NCI-H1436 (cell line): ENCODE data around the gene ECHDC3.
"Not testable (repeated sequence)": the region's sequence is repeated elsewhere in the genome, so short reads cannot be mapped to it uniquely, and the experiment has no call there.

ENCODE experiments used
- DNase-seq: peaks from one replicate; lab custom pipeline; 2025; lab: John Stamatoyannopoulos, UW

ECHDC3 gene, protein sequence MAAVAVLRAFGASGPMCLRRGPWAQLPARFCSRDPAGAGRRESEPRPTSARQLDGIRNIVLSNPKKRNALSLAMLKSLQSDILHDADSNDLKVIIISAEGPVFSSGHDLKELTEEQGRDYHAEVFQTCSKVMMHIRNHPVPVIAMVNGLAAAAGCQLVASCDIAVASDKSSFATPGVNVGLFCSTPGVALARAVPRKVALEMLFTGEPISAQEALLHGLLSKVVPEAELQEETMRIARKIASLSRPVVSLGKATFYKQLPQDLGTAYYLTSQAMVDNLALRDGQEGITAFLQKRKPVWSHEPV

DNA sequence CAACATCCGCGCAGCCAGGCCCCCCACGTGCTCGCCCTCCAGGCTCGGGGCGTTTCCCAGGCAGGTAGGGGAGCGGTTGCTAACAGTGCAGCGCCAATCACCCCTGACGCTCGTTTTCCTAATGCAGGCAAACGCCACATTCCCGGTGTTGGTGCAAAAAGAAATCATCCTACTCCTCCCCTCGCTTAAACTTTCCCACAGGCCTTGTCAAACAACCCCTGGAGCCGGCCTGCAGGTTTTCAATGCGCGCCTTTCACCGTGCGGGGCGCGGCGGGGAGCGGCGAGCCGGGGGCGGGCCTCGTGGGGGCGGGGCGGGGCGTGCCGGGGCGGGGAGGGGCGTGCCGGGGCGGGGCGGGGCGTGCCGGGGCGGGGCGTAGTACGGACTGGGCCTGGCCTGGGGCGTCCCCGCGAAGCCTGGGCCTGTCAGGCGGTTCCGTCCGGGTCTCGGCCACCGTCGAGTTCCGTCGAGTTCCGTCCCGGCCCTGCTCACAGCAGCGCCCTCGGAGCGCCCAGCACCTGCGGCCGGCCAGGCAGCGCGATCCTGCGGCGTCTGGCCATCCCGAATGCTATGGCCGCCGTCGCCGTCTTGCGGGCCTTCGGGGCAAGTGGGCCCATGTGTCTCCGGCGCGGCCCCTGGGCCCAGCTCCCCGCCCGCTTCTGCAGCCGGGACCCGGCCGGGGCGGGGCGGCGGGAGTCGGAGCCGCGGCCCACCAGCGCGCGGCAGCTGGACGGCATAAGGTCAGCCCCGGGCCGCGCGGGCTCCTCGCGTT lies at the start of gene ECHDC3:
TSS of gene ECHDC3 (plus strand) at position 374 of the 770 bp plus-strand sequence. CDS start at position 569, 195 bp downstream.
- no peak for DNase-seq

DNA sequence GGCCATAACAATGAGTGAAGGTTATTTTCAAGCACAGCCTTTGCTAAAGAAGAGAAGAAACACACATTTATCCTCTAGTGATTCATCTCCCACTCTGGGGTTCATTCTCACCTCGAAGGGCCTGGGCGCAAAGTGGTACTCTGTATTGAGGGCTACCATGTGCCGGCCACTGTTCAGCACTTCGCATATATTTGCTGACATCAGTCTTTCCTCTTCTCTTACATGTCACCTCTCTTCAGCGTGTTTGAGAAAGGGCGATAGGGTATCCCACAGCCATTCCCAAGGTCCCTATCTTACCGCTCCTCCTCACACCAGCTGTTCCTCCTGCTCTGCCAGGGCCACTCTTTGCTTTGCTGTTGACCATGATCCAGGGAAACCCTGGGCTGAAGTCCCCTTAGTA lies 48.8 kb upstream of the ECHDC3 start:
- no peak for DNase-seq

DNA sequence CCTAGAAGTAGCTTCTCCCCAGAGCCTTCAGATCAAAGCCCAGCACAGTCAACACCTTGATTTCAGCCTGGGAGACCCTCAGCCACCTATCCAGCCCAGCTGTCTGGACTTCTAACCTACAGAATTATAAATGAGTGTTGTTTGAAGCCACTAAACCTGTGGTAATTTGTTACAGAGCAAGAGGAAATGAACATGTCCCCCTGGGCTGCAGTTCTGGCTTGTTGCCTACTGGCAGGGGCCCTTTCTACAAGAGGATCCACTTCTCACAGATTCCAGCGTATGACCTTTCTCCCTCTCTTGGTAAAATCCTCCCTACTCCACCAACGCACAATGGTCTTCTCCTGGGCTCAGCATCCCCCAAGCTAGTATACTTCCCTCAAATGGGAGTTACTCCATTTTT lies 46.4 kb upstream of the ECHDC3 start:
- DNase-seq, result no peak

DNA sequence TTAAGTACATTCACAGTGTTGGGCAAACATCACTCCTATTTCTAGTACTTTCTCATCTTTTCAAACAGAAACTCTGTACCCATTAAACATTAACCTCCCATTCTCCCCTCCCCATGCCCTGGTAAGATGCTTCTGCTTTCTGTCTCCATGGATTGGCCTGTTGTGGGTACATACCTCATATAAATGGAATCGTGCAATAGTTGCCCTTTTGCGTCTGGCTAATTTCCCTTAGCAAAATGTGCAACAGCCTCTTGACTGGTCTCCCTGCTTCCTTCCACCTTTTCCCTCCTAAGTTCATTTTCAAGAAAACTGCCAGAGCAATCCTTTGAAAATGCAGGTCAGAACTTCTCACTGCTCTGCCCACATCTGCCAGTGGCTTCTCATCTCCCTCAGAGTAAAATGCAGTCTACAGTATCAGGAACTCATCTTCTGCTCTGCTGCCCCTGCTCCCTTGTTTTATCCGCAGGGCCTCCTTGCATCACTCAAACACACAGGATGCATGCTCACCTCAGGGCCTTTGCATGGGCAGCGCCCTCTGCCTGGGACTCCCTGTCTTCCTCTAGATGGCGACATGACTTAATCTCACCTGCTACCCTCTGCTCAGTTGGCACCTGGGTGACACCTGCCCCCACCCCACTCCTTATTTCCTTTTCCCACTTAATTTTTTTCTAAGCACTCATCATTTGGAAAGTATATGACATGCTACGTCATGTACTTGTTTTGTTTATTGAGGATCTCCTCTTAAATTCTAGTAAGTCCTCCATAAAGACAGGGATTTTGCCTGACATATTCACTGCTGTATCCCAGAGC lies 44.3 kb upstream of the ECHDC3 start:
- no peak for DNase-seq

DNA sequence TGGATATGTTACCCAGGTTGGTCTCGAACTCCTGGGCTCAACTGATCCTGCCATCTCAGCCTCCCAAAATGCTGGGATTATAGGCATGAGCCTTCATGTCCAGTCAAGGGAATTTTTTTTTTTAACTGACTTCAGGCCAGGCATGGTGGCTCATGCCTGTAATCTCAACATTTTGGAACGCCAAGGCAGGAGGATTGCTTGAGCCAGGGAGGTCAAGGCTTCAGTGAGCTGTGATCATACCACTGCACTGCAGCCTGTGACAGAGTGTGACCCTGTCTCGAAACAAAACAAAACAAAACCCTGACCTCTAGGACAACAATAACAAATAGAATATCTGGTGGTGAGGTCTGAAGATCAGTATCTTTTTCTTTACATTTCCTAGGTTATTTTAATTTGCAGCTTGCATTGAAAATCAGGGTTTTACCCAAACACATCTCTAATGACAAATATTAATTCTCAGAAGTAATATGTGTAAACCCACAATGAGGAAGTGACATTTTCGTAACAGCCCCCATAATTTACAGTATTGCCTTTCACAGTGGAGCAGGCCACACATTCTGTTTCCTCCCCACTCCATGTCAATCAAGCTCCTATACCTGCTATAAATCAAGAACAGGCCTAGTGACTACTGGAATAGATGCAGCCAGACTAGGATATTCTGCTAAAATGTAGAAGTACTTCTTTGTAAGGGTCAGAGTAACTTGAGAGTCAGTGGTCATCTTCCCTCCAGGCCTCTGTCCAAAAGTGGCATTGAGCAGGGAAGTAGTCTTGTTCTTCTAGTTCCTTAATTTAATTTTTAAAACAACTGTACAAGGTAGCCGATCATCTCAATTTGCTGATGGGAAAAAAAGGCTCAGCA lies 43.3 kb upstream of the ECHDC3 start:
- no peak for DNase-seq

DNA sequence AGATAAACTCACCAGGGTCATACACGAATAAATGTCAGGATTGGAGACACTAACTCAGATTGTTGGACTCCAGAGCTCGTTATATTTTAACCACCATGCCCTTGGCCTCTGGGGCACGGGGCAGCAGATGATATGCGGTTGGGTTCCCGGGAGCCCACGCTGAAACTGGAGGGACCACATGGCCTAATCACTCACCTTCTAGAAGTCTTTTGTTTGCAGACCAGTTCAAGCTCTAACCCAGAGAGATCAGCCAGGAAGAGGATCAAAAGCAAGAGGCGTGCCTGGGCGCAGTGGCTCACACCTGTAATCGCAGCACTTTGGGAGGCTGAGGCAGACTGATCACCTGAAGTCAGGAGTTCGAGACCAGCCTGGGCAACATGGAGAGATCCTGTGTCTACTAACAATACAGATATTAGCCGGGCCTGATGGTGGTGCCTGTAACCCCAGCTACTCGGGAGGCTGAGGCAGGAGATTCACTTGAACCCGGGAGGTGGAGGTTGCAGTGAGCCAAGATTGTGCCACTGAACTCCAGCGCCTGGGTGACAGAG lies 42.6 kb upstream of the ECHDC3 start:
- no peak for DNase-seq

DNA sequence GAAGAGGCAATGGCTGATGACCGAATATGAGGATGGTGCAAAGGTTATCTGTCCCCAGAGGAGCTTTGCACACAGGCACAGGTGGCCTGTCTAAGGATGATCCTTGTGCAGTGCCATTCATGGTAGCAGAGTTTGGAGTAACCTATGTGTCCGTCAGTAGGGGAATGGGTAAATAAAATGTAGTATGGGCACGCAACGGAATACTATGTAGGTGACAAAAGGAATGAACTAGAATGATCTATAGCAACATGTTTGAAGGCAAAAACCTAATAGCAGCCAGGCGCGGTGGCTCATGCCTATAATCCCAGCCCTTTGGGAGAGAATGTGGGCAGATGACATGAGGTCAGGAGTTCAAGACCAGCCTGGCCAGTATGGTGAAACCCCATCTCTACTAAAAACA lies 41.6 kb upstream of the ECHDC3 start:
- no peak for DNase-seq

DNA sequence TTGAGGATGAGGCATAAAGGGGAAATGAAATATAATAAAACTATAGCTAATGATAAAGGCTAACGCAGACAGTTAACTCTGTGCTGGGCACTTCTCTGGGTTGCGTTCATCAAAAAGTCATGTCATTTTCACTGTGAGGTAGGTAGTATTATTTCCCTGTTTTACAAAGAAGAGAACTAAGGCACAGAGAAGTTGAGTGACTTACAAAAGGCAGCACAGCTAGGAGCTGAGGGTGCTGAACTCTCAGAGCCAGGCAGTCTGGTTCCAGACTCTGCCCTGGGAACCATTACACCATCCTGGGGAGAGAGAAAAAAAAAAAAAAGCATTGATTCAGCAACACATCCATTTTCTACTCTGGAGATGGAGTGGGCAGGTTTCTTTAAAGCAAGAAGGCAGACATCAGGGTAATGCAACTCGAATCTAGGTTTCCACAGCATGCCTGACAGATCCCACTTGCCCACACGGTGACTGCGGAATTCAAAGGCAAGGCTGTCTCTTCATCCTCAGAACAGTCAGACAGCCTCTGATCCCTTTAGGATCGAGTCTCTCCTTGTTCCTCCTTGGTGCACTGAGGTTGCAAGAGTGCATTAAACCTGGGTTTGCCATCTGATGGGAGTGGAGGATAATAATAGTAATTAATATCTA lies 40.6 kb upstream of the ECHDC3 start:
- no peak for DNase-seq

DNA sequence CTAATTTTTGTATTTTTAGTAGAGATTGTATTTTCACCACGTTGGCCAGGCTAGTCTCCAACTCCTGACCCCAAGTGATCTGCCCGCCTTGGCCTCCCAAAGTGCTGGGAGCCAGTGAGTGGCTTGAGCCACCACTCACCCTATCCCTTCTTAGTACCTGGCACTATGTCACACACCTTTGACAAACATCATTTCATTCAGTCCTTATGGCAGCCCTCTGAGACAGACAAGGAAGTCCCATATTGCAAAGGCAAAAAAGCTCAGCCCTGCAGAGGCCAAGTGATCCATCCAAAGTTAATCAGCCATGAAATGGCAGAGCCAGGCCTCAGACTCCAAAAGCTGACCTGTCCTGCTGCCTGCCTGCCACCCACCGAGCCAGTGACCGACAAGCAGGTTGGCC lies 39.9 kb upstream of the ECHDC3 start:
- no peak for DNase-seq

DNA sequence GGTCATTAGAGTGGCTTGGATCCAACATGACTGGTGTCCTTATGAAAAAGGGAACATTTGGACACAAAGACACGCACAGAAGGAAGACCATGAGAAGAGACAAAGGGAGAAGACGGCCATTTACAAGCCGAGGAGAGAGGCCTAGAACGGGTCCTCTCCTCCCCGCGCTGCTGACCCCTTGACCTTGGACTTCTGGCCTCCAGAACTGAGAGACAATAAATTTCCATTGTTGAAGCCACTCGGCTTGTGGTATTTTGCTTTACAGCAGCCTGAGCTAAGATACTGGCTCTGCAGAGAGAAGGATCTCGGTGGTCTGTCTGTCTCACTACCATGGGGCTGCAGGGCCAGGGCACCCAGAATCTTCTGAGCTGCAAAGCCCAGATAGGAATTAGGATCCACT lies 38.1 kb upstream of the ECHDC3 start:
- no peak for DNase-seq

DNA sequence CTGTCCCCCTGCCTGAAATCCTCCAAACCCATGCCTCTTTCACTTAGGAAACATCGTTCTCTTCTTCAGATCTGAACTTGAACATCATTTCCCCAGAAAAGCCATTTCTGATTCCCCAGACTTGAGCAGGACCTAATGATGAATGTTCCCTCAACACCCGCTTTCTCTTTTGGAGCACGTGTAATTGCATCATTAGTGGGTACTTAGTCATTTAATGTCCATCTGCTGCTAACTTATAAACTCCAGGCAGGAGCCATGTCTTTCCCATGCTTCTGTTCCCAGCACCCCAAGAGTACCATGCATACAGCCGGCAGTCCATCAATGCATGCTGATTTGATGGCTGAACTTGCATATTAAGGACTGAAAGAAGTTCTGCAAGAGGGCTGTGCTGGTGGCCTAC lies 36.5 kb upstream of the ECHDC3 start:
- no peak for DNase-seq

DNA sequence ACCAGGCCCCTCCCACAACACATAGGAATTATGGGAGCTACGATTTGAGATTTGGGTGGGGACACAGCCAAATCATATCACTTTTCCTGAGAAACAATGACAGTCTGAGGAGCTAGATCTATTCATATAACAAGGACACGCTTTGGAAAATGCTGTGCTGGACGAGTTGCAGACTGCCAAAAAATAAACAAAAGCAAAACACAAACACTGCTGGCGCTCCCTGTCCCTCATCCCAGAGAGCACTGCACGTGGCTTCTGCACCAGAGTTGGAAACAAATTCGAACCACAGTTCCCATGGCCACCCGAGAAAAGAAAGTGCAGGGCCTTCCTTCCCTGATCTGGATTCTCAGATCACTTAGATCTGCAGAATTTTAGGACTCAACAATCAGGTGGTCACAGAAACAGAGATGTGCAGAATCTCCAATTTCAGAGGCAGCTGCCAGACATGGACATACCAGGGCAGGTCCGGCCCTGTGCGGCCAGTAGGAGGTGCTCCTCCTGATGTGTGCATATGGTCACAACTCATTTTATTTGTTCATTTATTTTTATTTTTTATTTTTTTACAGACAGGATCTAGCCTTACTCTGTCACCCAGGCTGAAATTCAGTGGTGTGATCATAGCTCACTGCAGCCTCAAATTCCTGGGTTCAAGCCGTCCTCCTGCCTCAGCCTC lies 35.2 kb upstream of the ECHDC3 start:
- no peak for DNase-seq

DNA sequence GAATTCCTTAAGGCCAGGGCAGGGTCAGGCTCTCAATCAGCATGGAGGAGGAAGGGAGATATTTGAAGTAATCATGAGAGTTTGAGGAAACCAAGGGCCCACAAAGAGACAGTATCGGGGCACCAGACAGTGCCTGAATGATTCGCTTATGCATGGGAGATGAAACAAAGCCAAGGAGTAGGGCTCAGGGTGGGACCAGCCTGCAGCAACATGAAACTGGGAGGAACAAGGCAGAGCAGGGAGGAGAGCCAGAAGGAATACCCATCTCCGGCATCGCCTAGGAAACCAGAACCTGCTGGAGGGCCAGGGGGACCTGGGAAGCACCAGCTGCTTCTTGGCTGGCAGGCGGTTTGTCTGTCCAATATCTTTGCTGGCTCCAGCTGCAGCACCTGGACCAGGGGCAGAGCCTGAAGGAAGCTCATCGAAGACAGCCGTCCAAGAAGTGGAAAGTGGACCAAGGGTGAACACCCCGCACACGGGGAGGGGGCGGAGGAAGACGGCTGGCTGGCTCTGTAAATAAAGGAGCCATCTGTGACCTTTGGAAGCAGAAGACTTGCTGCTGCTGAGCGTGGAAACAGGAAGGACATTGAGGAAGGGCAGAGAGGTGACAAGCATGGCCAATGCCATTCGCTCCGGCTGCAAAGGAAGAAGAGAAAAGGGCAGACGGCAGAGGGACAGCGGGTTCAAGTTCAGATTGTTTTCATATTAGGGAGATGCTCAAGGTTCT lies 34.4 kb upstream of the ECHDC3 start:
- no peak for DNase-seq

DNA sequence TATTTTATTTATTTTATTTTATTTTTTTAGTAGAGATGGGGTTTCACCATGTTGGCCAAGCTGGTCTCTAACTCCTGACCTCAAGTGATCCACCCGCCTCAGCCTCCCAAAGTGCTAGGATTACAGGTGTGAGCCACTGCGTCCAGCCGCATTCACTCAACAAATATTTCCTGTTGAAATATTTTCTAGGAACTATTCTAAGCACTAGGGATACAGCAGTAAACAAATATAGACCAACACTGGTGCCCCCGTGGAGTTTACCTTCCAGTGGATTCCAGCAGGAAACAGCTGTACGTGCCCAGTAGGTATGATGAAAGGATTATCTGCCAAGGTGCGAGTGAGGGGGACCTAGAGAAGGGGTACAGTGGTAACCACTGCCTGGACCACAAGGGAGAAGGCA lies 33.4 kb upstream of the ECHDC3 start:
- DNase-seq, result not testable (repeated sequence)

DNA sequence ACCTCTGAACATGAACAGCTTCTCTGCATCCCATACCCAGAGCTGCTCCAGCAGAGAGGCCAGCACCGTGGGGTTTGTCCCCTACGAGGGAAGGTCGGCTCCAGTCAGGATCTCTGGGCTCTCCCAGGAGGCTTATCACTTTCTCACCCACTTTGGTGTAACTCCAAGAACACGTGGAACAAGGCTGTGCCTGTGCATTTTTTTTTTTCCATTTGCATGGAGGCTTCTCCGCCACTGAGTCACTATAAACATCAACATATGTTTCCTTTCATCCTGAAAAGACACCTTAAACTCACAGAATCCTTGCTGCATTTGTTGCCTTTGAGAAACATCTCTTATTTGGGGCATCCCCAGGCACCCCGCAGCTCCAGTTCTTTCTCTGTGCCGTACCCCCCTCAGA lies 29.4 kb upstream of the ECHDC3 start:
- DNase-seq, result no peak

DNA sequence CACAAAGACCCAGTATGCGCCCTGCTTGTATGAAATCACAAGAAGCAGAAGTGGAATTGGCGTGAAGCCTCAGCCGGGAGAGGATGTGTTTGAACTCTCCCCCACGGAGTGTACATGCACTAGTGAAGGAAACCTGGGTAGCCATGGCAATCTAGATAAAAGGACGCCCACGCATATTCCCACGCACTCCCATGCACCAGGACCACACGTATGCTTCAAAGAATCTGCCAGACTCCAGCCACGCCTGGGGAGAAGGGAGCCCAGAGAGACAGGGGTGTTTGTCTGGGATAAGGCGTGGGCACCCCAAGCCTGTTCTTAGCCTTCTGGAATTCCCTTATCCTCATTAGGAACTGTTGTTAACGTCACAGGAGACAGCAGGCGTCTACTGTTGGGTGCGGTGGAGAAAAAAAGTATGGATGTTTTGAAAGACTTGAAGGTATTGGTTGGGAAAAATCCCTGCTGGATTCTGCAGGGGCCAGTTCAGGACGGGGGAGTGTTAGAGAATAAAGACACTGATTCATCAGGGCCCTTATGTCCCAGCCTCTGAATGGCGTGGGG lies 28.9 kb upstream of the ECHDC3 start:
- DNase-seq, result no peak

DNA sequence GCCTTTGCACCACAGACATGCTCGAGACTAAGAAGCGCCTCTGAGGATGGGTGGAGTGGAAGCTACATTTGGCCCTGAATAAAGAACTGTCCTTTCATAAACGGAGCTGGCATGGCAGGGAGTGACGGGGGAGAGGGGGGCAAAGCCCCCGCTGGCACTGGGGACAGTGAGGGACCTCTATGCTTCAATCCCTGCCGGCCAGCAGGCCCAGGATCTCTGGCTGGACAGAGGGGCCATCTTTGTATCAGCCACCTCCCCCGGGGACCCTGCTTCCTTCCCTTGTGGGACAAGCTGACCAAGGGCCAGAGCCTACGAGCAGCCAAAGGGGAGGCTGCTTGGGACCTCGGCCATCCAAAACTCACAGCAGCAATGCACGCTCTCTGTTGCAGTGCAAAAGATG lies 28.2 kb upstream of the ECHDC3 start:
- no peak for DNase-seq

DNA sequence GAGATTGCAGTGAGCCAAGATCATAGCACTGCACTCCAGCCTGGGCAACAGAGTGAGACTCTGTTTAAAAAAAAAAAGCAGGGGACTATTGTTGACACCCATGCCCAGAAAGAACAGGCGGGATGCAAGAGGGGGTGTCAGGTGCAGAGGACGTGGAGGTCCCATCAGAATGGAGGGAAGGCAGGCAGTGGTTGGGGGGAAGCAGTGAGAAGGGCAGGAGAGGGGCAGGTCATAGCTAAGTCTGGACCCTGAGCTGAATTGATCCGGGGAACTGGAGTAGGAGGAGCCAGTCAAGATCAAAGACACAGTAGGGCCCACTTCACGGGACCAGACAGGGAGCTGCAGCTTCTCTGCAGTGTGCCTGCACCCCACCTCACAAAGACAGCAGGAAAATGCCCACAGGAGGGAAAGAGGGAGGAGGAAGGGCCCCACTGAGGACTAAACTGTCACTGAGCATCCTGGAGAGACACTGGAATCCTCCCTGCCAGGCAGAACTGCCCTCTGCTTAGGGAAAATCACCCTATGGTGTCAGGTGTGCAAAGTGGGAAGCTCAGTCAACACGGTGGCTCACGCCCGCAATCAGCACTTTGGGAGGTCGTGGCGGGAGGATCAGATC lies 27.3 kb upstream of the ECHDC3 start:
- DNase-seq, result no peak
